ENCODE data around the gene NEB.

The NEB gene

DNA sequence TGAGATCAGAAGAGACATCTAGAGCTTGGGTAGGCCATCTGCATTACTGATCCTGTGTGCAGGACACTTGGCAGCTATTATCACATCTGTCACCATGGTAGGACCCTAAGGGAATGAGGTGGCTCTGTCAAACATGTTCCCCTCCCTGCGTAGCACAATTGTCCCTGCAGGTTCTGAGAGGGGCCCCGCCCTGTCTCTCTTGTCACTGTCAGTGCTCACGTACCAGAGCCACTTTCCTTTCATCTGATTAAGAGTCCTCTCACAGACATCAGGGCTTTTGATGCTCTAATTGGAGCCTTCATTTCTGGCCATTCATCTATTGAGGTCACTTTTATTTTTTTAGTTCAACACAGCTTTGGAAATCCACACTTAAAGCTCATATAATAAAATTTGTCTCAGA is 38.5 kb downstream of the NEB start:
- no peak for ATAC-seq

DNA sequence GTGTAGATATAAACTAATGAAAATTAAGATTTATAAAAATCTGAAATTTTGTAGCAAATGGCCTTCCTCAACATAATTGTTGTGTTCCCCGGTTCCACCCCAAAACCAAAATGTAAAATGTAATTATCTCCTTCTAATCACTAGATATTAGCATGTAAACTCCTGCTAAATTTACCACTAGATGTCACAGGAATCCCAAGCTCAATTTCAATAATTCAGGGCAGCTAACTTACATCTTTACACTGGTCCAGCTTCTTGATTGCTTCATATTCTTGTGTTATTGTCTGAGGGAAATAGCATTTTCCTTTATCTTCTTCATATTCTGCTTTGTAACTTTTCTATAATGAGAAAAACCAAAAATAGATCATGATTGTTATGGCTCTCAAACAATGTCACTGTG is 42.6 kb downstream of the NEB start:
- no peak for ATAC-seq

DNA sequence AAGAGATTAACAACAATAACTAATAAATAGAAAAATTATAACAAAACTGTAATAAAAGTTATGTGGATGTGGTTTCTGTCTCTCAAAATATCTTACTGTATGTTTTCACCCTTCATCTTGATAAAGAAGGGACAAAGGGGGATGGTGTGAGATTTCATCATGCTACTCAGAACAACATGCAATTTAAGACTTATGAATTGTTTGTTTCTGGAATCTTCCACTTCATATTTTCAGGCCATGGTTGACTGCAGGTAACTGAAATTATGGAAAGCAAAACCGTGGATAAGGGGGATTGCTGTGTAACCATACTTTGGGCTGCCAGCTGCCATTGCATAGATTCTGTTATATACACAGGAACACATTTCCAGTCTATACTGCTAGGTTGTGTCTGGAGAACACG is 45.6 kb downstream of the NEB start:
- ATAC-seq = no peak

DNA sequence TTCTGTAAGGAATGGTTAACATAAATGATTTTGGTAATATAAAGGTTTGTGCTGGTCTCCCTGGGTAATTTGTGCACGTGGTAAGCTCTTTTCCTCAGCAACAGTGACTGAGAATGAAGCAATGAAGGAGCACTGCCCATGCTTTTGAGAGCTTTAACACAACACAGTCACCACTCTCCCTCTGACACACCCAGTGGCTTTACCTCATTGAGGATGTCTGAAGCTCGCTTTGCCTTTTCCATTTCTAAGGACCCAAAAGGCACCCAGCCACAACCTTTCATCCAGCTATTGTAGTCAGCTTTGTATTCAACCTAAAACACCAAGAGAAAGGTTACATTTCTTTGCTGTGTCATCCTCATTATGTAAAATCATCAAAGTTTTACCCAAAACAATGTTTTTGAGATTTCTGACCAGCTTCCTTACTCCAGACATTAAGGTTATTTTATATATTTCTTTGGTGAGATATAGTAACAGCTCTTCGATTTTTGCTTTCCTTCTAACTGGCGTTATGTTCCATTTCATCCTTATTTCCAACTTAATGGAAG is 51.7 kb downstream of the NEB start:
- ATAC-seq = no peak

DNA sequence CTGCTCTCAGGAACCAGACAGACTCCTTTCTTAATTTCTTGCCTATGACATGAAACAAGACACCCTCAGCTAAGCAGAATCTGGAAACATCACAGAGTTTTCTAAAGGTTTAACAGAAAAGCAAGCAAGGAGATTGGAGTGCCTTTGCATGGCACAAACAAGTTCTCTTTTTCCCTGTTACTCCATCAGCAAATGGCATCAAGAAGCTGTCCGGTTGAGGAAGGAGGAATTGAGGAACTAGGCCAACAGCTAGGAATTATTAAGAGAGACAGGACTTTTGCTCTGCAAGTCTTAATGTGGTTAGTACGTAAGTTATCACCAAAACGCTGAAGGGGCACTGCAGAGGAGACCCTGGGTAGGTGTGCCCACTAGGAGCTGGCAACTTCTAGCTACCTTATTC is 53.2 kb downstream of the NEB start:
- no peak for ATAC-seq

GRCh38 chr2:151679994-151680393 is 54.3 kb downstream of the NEB start:
- ATAC-seq = no peak

GRCh38 chr2:151678849-151679248 is 55.4 kb downstream of the NEB start:
- no peak for ATAC-seq

DNA sequence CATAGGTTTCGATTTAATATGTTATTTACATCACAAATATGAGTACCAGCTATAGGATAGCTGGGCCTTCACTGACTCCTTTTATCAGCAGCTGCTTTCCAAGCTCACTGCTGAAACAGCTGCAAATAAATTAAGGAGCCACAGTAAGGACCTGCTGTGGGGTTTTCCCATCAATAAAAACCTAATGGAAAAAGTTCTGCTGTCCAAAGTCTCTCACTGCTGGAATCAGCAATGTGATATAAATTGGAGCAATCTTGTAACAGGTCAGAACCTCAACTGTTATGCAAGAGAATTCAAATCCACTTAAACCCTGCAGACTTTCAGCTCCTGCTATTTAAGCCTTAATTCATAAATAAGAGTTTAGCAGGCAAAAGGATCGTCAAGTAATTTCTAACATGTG is 61.3 kb downstream of the NEB start:
- ATAC-seq = no peak

GRCh38 chr2:151672277-151672676 is 62.0 kb downstream of the NEB start:
- no peak for ATAC-seq

- ATAC-seq = no peak
Measured at GRCh38 chr2:151670846-151671597, 63.3 kb downstream of the NEB start.

DNA sequence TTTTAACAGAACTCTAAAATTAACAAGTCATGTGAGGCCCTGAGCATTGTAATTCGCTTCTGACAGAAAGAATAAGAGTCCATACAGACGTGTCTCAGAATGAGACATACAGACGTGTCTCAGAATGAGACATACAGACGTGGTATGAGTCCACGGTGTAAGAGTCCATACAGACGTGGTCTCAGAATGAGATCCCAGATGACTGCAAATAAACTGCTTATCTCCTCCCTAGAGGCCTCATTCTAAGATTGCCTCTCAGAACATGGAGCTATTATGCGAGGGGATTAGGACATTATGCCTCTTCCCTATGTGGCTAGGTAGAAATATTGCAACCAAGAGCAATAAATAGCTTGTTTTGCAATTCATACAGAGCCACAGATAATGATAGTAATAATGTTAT is 63.9 kb downstream of the NEB start:
- peak; percentile 71 to 82 for ATAC-seq

- peak; percentile 46 to 62 for ATAC-seq
Measured at GRCh38 chr2:151669585-151670081, 64.6 kb downstream of the NEB start.

DNA sequence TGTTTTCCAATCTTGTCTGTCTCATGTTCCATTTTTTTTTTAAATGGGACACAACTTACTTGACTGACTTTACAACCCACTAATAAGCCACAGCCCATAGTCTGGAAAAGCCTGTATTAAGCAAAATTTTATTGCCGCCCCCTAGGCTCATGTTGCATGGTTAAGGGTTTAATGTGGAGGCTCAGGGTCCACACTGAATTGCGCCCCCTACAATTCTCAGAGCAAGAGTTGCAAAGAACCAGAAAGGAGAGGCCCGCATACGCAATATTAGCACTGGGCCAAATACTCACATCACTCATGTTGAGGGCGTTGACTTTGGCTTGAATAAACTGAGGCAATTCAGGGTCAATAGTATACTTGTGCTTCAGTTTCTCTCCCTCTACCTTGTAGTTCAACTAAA is 65.5 kb downstream of the NEB start:
- no peak for ATAC-seq

DNA sequence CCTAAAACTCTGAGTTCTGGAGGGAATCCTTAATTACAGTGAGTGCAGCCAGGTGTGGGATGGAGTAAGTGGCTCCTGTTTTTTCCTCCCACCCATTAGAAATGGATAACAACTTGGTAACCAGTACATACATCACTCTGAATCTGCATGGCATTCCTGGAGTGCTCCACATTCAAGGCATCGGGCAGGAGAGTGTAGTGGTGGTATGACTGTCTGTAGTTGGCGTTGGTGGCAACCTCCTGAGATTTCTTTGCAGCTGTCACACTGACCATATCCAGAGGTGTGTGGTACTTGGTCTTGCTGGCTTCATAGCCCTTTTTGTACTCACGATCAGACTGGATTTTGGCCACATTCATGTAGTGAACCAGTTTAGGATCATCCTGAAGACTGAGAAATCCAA is 68.3 kb downstream of the NEB start:
- no peak for ATAC-seq

- no peak for ATAC-seq
Measured at GRCh38 chr2:151664520-151664919, 69.8 kb downstream of the NEB start.

DNA sequence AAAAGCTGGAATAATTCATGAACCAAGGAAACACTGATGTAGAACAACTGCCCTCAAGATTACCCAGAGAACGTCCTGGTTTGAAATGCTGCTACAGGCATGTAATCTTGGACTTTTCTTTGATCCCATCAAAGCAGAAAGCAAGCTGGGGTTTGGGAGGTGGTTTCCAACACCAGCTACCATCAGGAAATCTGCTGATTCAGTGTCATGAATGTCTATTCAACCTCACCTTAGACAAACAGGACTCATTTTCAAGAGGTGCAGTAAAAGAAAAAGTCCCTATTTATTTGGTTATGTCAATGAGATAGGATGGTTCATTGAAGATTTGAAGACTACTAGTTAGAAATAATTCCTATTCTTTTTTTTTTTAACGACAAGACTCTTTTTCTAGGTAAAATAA is 72.7 kb downstream of the NEB start:
- no peak for ATAC-seq

- ATAC-seq = no peak
Measured at GRCh38 chr2:151658081-151658480, 76.2 kb downstream of the NEB start.

GRCh38 chr2:151657667-151658076 is 76.6 kb downstream of the NEB start:
- ATAC-seq = no peak

DNA sequence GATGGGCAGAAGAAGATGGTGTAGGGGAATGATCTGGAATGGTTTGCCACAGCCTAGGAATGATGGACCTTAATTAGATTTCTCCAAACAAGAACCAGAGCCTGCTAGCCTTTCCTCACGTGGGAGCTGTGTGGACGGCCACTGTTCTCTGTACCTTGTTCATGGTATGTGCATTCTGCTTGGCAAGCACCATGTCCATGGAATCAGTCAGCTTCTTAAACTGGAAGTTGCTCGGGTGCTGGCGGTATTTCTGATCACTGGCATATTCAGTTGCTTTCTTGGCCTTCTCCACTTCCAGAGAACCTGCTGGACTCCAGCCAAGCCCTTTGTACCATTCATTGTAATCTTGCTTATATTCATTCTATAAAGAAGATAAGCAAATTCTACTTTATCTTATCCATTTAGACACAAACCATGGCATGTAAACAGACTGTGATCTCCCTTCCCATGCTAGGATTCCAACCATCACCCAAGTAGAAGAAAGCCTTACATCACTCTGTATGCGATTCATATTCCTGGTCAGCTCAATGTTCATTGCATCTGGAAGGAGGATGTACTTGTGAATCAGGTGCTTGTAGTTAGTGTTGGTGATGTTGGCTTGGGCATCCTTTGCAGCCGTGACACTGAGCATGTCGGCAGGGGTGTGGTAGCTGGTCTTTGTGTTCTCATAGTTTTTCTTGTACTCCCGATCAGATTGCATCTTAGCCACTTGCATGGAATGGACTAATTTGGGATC is 78.4 kb downstream of the NEB start:
- ATAC-seq = no peak

- ATAC-seq = no peak
Measured at GRCh38 chr2:151654891-151655290, 79.4 kb downstream of the NEB start.

DNA sequence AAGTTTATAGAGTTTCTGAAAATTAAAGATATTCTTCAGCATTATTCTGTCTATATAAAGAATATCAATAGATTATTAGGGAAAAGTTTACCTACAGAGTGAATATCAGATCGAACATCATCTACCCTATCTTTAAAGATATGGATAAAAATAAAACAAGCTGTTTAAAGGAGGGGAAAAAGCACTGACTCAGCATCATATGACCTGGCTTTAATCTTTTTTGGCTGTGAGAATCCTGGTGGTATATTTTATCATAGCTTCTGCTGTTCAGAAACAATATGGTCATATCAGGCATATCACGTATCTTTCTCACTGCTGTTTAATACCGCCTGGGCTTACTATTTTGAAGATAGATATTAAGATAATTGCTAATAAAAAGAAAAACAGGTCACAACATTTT is 80.2 kb downstream of the NEB start:
- no peak for ATAC-seq

- ATAC-seq = no peak
Measured at GRCh38 chr2:151651274-151651673, 83.0 kb downstream of the NEB start.

DNA sequence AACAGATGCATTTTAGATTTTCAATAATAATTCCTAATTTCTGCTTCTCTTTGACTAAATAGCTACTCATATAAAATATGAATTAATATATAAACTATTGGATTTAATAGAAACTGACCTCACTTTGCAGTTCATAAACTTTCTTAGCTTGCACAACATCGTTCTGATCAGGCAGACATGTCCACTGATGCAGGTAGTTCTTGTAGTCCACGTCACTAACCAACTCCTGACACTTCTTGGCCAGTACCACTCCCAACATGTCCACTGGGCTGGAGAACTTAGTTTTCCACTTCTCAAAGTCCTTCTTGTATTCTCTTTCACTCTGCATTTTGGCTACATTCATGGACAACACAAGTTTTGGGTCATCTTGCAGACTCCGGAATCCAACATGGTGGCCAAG is 83.8 kb downstream of the NEB start:
- no peak for ATAC-seq

DNA sequence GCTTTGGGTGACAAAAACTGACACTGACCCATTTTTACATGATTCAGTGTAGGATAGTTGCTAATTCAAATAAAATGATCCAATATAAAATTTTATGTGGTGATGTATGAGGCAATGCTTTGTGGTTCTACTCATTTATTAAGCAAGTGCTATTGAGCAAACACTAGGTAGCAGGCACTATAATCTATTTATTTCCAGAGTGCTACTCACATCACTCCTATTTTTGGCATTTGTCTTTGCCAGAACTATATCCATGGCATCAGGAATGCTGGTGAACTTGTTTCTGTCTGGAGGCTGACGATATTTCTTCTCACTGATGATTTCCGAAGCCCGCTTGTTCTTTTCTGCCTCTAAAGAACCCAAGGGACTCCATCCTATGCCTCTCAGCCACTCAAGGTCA is 84.3 kb downstream of the NEB start:
- ATAC-seq = no peak
